Ramos (cell line): ENCODE measurements around the gene ADAM12.
"Not testable (repeated sequence)": the region's sequence is repeated elsewhere in the genome, so short reads cannot be mapped to it uniquely, and the experiment has no call there.

Source experiments
- in situ Hi-C: fragments of 300-500 bp; cut with MboI; formaldehyde crosslinking; loops from one replicate; pipeline ENCODE4 v1.14.3; 2022; ENCODE audit warnings: low sequenced_read_pairs; ENCODE audit not compliant: unreplicated experiment

The ADAM12 gene

GRCh38 chr10:125979976-125980375, 408.3 kb downstream of the ADAM12 start:
- in situ Hi-C loops = loop anchor here (25.0 kb wide), 1 partner anchor 532 kb away; no protein-coding TSS in a partner anchor

GRCh38 chr10:125976960-125977605, 411.2 kb downstream of the ADAM12 start:
- in situ Hi-C loops = loop anchor here (25.0 kb wide), 1 partner anchor 535 kb away; no protein-coding TSS in a partner anchor

GRCh38 chr10:125970077-125970630, 418.1 kb downstream of the ADAM12 start:
- in situ Hi-C loops = not testable (repeated sequence)

- in situ Hi-C loops = no loop called here
Observed at GRCh38 chr10:125967533-125967932, 420.7 kb downstream of the ADAM12 start.

DNA sequence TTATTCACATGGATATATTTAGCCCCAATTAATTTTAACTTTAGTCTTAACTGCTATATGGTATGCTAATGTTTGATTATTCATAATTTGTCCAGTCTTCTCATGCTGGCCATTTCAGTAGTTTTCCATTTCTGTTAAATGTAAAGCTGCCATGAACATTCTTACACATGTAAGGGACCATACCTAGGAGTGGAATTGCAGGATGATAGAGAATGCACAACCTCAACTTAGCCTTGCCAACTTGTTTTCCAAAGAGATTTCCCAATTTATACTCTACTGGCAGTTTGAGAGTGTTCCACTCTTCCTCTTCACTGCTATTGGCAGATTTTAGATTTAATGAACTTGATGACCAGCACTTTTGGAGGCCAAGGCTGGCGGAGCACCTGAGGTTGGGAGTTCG, 423.7 kb downstream of the ADAM12 start:
- in situ Hi-C loops = no loop called here
